Fibroblast of skin of abdomen (primary cell): ENCODE data around the gene ATN1.

ENCODE experiments used
- DNase-seq: peaks from one replicate; pipeline ENCODE4 v3.0.0-alpha.2; 2013

ATN1 gene

DNA sequence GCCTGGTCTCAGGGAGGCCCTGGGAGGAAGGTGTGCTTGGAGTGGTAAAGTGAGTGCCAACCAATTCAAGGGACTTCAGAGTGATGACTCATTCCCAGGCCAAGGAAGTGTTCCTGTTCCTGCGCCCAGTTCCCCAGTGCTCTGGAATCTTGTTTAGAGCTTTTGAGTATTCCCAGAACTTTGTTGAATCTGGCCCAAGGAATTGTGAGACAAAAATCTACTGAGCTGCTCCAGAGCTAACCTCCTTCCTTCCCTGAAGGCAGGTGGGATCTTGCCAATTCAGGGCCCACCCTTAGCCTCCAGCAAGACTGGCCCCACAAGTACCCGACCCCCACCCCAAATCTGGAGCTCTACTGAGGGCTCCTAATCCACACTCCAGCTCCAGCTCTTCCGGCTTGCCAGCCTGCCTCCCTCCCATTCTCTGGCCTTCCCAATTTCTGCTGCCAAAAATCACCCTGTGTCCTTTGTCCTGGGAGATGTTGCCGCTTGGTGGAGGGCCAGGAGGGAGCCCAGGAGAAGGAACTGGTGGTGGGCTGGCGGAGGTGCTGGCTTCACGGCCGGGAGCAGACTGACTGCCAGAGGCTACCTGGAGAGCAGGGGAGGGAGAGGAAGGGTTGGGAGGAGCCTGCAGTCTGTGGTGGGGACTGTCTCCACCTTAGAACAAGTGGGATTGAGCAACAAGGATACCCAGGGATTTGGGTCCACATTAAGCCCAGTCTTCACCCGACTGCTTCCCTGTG lies 2.0 kb upstream of the ATN1 start:
- peak; percentile 87 for DNase-seq

DNA sequence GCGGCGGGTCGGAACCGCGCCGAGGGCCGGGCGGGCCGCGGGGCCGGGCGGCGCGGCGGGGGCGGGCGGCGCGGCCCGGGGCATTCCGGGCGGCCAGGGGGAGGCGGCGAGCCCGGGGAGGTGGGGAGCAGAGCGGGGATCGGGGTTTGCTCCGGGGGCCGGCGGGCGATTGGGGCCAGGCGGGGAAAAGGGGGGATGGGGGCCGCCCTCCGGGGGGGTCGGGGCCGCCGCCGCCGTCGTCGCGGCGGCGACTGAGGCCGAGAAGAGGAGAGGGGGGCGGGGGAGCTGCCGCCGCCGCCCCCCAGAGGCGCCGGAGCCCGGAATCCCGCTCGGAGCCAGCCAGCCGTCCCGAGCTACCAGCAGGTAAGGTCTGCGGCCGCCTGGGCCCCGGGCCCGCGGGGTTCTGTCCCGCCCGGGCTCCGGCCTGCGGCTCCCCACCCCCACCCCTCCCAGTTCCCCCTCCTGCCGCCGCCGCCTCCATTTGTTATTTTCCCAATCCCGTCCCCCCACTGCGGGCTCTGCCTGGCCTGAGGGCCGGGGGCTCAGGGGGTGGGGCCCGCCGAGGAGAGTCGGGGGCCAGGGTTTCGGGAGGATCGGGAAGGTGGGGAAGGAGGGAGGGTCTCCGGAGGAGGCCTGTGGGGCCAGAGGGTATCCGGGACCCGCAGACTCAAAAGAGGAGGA lies 403 bp downstream of the ATN1 start:
- DNase-seq: no peak

DNA sequence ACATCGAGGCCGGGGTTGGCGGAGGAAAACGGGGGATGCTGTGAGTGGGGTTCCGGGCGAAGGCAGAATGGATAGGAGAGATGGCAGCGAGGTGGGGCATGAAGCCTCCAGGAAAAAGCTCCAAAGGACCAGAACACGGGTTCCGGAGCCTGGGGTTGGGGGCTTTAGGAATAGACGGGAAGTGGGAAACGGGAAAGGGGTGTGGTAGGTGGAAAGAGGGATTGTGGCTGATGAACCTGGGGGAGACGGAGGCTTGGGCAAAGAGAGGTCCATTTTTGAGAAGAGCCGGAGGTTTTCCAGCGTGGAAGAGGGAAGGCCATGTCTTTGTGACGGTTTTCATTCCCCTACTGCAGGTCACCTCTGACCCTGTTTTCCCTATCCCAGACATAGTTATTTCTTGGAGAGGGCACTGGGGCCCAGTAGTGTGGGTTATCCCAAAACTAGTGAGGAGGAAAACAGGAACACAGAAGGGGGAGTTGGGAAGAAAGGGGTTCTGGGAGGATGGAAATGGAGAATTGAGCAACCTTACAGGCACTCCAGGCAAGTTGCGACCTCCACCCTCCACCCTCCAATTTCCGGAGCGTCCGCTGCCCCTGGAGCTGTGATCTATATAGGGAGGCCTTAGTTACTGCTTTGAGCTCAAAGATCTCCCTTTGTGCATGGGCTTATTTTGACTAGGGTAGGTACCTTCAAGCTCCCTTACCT lies 1.1 kb downstream of the ATN1 start:
- DNase-seq: no peak

DNA sequence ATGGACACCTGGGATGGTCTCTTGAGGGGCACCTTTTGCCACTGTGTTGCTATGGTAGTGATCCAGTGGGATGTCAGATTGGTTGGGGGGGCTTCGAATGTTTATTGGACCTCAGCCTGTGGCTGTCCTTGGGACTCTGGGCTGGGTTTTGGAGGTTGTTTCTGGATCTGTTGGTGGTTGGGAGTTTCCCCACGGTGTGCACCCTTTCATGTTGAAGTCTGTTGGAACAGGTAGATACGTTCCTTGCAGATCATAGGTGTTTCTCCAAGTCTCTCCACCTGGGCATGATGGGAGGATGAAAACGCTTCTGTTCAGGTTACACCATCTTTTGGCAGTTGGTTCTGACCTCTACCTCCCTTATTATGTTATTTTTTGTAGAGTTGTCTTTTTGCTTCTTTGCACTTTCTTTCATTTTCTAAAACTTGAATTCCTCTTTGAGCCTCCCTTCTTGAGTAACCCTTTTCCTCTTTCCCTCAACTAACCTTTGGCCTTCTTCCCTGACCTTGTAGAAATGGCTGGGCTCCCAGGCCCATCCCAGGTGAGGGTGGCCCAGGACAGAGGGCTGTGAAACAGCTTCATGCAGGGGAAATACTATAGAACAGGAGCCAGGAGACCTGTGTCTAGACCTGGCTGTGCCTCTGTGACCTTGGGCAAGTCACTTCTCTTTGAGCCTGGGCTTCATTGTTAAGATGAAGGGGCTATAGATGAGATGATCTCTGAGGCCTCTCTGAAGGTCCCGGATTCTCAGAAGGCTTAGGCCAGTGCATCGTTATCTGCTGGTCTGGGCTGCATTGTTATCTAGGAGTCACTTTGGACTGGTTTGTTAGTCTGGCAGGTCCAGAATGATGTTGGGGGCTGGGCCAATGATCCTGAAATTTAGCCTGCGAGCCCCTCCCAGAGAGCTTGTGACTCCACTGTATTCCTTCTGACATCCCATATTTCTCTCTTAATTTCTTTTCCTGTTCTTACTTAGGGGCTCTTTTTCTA lies 2.0 kb downstream of the ATN1 start:
- DNase-seq: no peak

DNA sequence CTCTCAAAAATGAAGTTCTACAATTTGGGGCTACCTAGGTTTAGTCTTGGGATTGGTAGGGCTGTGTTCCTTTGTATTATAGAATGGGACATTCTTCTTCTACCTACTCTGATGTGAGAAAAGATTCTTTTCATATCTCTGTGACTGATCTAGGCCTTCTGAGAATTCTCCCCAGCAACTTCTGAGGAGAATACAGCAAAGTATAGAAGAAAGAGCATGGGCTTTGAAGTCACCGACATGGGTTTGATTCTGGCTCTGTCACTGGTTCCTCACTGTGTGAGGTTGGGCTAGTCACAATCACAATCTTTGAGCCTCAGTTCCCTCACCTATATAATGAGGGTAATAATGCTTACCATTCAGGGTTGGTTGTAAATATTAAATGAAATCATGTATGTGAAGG lies 5.0 kb downstream of the ATN1 start:
- DNase-seq: no peak

DNA sequence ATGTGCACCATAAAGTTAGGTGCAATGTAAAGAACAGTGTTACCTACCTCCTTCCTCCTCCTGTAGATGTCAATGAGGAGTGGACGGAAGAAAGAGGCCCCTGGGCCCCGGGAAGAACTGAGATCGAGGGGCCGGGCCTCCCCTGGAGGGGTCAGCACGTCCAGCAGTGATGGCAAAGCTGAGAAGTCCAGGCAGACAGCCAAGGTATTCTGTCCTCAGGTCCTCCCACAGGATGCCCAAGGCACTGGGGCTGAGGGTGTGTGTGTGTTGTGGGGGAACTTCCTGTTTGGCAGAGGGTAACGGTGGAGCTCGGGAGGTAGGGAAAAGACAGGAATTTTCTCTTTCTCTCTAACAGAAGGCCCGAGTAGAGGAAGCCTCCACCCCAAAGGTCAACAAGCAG lies 6.4 kb downstream of the ATN1 start:
- DNase-seq: no peak

DNA sequence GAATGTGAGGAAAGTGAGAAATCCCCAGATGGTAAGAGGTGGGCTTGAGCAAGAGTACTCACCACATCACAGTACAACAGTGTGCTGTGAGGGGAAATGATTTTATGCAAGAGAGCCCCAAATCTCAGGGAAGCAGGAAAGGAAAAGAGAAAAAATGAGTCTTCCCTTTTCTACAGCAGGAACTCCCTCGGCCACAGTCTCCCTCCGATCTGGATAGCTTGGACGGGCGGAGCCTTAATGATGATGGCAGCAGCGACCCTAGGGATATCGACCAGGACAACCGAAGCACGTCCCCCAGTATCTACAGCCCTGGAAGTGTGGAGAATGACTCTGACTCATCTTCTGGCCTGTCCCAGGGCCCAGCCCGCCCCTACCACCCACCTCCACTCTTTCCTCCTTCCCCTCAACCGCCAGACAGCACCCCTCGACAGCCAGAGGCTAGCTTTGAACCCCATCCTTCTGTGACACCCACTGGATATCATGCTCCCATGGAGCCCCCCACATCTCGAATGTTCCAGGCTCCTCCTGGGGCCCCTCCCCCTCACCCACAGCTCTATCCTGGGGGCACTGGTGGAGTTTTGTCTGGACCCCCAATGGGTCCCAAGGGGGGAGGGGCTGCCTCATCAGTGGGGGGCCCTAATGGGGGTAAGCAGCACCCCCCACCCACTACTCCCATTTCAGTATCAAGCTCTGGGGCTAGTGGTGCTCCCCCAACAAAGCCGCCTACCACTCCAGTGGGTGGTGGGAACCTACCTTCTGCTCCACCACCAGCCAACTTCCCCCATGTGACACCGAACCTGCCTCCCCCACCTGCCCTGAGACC lies 7.8 kb downstream of the ATN1 start:
- DNase-seq: no peak

DNA sequence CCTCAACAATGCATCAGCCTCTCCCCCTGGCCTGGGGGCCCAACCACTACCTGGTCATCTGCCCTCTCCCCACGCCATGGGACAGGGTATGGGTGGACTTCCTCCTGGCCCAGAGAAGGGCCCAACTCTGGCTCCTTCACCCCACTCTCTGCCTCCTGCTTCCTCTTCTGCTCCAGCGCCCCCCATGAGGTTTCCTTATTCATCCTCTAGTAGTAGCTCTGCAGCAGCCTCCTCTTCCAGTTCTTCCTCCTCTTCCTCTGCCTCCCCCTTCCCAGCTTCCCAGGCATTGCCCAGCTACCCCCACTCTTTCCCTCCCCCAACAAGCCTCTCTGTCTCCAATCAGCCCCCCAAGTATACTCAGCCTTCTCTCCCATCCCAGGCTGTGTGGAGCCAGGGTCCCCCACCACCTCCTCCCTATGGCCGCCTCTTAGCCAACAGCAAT lies 8.5 kb downstream of the ATN1 start:
- DNase-seq: no peak

DNA sequence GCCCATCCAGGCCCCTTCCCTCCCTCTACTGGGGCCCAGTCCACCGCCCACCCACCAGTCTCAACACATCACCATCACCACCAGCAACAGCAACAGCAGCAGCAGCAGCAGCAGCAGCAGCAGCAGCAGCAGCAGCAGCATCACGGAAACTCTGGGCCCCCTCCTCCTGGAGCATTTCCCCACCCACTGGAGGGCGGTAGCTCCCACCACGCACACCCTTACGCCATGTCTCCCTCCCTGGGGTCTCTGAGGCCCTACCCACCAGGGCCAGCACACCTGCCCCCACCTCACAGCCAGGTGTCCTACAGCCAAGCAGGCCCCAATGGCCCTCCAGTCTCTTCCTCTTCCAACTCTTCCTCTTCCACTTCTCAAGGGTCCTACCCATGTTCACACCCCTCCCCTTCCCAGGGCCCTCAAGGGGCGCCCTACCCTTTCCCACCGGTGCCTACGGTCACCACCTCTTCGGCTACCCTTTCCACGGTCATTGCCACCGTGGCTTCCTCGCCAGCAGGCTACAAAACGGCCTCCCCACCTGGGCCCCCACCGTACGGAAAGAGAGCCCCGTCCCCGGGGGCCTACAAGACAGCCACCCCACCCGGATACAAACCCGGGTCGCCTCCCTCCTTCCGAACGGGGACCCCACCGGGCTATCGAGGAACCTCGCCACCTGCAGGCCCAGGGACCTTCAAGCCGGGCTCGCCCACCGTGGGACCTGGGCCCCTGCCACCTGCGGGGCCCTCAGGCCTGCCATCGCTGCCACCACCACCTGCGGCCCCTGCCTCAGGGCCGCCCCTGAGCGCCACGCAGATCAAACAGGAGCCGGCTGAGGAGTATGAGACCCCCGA lies 9.1 kb downstream of the ATN1 start:
- no peak for DNase-seq

DNA sequence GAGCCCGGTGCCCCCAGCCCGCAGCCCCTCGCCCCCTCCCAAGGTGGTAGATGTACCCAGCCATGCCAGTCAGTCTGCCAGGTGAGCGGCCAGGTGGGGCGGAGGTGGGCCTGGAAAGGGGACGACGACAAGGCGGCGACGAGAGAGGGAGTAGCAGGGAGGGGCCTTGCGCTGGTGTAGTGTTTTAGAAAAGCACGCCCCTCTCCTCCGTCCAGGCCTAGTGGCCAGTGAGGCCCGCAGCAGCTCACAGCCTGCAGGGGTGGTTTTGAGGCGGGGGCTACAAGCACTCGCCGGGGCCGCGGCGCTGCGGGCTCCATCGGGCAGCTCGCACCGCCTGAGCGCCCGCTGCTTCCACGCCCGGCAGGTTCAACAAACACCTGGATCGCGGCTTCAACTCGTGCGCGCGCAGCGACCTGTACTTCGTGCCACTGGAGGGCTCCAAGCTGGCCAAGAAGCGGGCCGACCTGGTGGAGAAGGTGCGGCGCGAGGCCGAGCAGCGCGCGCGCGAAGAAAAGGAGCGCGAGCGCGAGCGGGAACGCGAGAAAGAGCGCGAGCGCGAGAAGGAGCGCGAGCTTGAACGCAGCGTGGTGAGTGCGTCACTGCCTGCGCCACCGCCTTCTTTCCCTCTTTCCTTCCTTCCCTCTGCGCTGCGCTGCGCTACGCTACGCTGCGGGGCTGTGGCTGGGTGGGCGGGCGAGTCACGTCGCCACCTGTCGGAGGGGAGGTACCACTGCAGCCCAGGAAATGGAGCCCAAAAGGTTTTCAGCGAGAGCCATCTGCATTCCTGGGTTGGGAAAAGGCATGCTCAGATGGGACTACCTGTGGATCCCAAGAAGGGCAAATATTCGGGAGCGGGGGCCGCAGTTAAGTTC lies 10.0 kb downstream of the ATN1 start:
- DNase-seq: peak; percentile 94

DNA sequence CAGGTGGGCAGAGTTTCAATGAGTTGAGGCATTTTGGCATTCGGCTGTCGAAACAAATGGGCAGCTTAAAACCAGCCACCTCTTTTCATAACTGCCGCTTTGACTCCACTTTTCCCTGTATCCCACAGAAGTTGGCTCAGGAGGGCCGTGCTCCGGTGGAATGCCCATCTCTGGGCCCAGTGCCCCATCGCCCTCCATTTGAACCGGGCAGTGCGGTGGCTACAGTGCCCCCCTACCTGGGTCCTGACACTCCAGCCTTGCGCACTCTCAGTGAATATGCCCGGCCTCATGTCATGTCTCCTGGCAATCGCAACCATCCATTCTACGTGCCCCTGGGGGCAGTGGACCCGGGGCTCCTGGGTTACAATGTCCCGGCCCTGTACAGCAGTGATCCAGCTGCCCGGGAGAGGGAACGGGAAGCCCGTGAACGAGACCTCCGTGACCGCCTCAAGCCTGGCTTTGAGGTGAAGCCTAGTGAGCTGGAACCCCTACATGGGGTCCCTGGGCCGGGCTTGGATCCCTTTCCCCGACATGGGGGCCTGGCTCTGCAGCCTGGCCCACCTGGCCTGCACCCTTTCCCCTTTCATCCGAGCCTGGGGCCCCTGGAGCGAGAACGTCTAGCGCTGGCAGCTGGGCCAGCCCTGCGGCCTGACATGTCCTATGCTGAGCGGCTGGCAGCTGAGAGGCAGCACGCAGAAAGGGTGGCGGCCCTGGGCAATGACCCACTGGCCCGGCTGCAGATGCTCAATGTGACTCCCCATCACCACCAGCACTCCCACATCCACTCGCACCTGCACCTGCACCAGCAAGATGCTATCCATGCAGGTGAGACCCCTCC lies 10.8 kb downstream of the ATN1 start:
- no peak for DNase-seq

DNA sequence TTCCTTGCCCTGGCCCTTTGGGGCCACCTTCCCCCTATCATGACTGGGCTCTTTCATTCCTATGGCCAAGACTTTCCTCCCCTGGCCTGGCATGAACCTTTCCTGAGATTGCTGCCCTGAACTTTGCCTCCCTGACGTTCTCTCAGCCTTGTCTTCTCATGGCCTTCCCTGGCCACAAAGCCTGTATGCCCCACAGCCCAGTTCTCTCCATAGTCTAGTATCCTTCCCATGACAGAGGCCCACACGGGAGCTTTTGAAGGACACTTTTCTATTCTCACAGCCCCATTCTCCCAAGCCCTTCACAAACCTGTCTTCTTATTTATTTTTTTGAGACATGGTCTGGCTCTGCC lies 11.4 kb downstream of the ATN1 start:
- DNase-seq: no peak

DNA sequence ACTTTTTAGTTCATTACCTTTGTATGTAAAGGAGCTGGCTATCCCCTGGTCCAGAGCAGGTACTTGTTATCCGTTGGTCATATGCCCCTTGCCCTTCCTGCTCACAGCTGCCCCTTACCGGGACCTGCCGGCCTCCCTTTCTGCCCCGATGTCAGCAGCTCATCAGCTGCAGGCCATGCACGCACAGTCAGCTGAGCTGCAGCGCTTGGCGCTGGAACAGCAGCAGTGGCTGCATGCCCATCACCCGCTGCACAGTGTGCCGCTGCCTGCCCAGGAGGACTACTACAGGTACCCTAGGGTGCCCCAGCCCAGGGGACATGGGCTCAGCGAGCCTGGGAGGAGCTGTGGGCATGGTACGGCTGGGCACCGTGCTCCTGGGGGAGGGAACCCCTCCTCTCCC lies 13.5 kb downstream of the ATN1 start:
- no peak for DNase-seq

DNA sequence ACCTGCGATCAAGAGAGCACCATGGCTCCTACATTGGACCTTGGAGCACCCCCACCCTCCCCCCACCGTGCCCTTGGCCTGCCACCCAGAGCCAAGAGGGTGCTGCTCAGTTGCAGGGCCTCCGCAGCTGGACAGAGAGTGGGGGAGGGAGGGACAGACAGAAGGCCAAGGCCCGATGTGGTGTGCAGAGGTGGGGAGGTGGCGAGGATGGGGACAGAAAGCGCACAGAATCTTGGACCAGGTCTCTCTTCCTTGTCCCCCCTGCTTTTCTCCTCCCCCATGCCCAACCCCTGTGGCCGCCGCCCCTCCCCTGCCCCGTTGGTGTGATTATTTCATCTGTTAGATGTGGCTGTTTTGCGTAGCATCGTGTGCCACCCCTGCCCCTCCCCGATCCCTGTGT lies 14.0 kb downstream of the ATN1 start:
- DNase-seq: no peak

DNA sequence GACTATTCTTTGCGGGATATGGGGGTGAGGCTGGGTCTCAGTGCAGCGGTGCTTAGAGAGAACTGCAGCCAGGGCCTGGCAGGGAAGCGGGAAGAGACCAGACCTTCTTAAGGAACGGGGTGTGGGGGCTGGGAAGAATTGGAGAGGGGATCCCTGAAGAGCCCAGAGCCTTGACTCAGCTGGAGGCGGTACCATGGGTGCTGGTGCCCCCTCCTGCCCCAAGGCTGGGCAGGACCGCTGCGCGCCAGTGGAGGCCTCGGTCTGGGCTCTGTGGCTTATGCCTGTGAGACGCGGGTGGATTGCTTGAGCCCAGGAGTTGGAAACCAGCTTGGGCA lies 14.5 kb downstream of the ATN1 start:
- DNase-seq: no peak

DNA sequence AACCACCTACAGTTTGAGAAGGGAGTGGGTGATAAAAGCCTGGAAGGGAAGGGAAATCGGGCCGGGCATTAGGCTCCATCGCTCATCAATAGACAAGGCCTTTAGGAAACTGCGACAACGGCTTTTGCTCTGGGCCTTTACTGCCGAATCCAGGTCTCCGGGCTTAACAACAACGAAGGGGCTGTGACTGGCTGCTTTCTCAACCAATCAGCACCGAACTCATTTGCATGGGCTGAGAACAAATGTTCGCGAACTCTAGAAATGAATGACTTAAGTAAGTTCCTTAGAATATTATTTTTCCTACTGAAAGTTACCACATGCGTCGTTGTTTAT lies 15.6 kb downstream of the ATN1 start:
- peak; percentile 93 for DNase-seq

DNA sequence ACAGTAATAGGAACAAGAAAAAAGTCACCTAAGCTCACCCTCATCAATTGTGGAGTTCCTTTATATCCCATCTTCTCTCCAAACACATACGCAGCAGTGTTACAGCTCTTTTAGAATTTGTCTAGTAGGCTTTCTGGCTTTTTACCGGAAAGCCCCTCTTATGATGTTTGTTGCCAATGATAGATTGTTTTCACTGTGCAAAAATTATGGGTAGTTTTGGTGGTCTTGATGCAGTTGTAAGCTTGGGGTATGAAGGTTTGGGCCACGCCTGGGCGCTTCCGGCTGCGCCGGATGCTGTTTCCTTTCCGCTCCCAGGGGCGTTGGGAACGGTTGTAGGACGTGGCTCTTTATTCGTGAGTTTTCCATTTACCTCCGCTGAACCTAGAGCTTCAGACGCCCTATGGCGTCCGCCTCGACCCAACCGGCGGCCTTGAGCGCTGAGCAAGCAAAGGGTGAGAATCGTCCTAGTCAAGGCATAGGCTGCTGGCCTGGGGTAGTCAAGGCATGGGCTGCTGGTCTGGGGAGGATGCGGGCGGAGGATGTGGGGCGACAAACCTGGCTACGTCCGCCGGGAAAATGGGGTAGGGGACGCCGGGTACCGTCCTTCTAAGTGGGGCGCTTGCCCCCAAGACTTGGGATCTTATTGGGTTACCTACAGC lies 16.1 kb downstream of the ATN1 start, which contains the start of the genes C12orf57 and RNU7-1:
Gene C12orf57, plus strand, starts transcription at position 301 of the 659 bp plus-strand sequence. Its CDS starts 100 bp downstream, at position 401.
Gene RNU7-1, plus strand, starts transcription at position 95 of the 659 bp plus-strand sequence.
- DNase-seq: peak; percentile 96
